ENCODE data around the gene NDUFB8.
"Not testable (repeated sequence)": the region's sequence is repeated elsewhere in the genome, so short reads cannot be mapped to it uniquely, and the experiment has no call there.

NDUFB8 gene

DNA sequence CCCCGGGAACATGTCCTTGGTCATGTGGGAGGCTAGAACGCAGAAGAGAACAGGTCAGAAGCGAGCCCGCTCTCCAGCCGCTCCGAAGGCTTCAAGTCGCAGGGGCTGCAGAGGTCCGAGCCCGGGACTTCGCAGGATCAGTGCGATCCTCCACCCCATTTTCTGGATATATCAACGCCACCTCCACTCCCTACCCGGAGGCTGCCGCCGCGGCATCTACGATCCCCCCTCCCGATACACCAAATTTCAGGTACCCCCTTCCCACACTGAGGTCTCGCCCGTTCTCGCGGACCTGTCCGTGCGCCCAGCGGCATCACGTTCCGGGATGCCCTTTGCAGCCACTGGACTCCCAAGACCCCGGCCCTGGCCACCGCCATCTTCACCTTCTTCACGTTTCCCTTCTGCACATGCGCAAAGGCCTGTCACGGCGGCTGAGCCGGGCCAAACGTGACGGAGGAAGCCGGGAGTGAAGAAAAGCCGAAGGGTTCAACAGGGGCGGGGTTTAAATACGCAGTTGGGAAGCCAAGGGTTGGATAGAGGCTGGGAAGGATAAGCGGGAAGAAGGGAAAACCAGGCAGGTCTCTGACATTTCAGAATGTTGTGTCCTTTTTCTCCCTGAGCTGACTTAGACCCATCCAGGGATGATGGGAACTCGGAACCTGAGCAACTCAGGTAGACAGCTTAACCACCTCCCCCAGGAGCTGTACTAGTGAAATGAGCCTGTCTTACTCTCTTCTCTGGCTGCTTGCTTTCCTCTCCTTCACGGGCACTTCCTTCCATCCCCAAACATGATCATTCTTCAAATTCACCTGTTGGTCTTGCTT lies at the start of gene NDUFB8:
TSS of gene NDUFB8 (minus strand) at position 397 of the 824 bp plus-strand sequence. CDS start at position 377, 20 bp downstream.
- peak; percentile 57 to 67 for DNase-seq (ENCODE audit: low read depth in 2 of 2)

DNA sequence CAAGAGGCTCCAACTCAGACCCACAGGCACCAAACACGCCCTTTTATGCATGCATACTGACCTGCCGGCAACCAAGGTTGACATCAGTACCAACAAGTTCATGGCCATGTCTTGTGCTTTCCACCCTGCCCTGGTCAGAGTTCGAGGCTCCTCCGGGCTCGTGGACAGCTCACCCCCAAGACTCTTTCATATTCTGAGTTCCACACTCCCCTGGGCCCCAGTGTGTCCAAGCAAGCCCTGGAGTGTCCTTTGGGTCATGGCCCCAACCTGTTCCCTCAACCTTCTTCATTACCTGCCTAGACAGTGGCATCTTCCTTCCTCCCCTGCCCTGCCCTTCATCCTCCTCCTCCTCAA lies 46.6 kb upstream of the NDUFB8 start:
- DNase-seq (ENCODE audit: low read depth in 2 of 2) = no peak

DNA sequence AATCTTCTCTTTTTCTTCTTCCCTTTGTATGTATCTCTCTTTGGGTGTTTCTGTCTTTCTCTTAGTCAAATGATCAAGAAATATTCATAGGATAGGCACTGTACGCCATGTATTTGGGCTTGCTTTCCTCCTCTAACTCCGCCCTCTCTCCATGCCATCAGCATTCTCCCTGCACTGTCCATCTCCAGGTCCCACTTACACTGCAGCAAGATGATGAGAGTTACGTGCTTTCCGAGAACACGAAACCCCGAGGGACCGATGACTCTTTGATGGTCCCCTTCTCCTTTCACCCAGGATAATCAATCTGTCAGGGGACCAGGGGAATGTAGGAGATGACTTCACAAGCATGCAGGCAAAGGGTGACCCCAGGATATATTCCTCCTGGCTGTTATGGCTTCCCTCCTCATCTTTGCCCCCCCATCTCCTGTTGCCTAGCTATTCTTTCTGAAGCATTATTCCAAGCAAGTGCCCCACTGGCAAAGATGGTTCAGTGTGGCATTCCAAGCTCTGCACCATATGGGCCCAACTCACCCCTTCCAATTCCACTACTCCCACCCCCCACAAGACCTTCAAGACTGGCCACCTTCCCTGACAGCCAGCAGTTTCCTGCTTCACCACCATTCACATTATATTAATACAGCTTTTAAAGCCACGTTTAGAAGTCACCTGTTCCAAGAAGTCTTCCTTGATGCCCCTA lies 46.1 kb upstream of the NDUFB8 start:
- DNase-seq (ENCODE audit: low read depth in 2 of 2) = no peak

DNA sequence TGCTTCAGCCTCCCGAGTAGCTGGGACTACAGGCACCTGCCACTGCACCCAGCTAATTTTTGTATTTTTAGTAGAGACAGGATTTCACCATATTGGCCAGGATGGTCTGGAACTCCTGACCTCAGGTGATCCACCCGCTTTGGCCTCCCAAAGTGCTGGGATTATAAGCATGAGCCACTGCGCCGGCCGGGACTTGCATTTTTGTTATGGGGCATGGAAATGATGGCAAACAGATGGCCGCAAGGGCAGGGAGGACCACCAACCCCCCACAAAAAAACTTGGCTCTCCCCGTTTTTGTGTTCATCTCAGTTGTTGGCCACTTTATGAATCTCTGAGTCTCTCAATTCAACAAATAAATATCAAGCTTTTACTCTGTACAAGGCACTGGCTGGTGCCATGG lies 45.5 kb upstream of the NDUFB8 start:
- DNase-seq (ENCODE audit: low read depth in 2 of 2) = not testable (repeated sequence)

- DNase-seq (ENCODE audit: low read depth in 2 of 2) = no peak
Measured at GRCh38 chr10:100571084-100571856, 41.6 kb upstream of the NDUFB8 start.

DNA sequence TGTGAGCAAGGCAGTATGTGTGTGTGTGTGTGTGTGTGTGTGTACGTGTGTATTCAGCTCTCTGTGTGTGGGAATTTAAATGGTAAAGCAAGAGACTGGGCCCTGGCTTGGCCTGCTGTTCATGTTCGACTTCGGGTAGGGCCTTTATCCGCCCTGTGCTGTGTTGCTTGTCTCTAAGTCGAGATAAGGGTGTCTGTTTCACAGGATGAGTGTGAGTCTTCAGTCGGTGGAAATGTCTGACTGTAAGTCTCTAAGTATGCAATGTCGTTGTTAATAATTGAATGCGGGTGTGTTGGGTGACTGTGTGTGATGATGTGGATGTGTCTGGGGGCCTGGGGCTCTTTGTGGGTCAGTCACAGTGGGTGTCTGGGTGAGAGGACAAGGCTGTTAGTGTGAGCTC lies 40.8 kb upstream of the NDUFB8 start:
- no peak for DNase-seq (ENCODE audit: low read depth in 2 of 2)

GRCh38 chr10:100569687-100570481 lies 40.2 kb upstream of the NDUFB8 start:
- DNase-seq (ENCODE audit: low read depth in 2 of 2) = no peak

- DNase-seq (ENCODE audit: low read depth in 2 of 2) = no peak
Measured at GRCh38 chr10:100568912-100569311, 39.2 kb upstream of the NDUFB8 start.

DNA sequence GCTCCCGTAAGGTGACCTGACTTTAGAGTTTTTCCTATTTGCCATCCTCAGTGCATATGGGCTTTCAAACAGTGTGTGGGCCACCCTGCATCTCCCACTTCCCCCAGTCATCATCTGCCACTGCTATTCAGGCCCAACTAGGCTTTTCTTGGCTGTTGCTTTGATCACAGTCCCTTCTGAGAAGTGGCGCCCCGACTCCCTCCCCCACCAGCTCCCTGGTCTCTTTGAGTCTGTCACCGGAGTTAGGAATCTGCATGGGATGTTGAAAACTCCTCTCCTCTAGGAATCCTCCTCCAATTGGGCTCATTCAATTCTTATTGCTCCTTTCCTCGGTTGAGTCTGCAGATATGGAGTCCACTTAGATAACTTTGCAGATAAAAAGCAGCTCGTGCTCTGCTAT lies 38.2 kb upstream of the NDUFB8 start:
- DNase-seq (ENCODE audit: low read depth in 2 of 2) = no peak

GRCh38 chr10:100567249-100567648 lies 37.6 kb upstream of the NDUFB8 start:
- DNase-seq (ENCODE audit: low read depth in 2 of 2) = no peak

DNA sequence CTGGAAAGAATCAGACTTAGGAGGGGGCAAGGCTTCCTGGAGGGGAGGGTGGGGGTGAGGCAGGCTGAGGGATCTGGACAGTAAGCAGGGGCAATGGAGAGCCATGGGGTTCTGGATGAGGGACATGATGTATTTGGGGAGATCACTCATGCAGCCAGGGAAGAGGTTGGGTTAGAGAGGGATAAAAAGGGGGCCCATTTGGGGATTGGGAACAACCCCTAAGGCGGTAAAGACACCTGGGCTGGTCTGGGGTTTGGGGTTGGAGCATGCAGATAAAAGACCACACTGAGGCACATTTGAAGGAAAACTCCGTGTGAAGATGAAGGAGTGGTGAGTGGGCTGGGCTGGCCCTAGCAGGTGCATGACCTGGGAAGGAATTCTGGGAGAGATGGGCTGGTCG lies 36.9 kb upstream of the NDUFB8 start:
- DNase-seq (ENCODE audit: low read depth in 2 of 2) = no peak

DNA sequence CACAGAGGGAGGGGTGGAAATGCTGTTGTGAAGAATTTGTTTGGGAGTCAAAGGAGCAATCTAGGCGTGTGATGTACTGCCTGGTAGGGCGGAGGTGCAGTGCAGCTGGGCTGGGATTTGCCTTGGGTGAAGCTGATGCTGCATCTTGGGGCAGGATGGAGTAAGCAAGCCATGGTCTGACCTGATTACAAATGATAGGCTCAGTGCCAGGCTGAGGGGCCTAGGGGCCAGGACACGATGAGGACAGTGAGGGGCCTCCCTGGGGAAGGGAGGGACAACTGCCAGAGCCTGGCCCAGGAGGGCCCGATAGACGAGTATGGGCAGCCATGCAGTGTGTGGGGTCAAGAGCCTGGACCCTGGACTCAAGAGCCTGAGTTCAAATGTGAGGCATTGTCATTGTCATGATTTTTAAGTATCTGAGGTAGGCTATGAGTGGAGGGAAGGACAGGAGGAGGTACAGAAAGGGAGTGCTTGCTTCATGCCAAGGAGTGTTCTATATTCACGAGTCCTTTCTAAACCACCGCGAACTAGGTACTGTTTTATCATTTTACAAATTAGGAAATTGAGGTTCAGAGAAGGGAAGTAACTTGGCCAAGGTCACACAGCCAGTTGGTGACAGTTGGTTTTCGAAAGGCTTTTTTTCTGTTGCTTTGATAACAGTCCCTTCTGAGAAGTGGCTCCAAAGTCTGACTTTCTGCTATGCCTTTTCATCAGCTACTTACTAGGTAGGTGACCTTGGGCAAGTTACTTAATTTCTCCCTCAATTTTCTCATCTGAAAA lies 35.7 kb upstream of the NDUFB8 start:
- no peak for DNase-seq (ENCODE audit: low read depth in 2 of 2)

GRCh38 chr10:100562008-100562672 lies 32.5 kb upstream of the NDUFB8 start:
- DNase-seq (ENCODE audit: low read depth in 2 of 2) = peak; percentile 29 to 35

- no peak for DNase-seq (ENCODE audit: low read depth in 2 of 2)
Measured at GRCh38 chr10:100561005-100561404, 31.3 kb upstream of the NDUFB8 start.

- DNase-seq (ENCODE audit: low read depth in 2 of 2) = no peak
Measured at GRCh38 chr10:100560248-100560647, 30.6 kb upstream of the NDUFB8 start.

DNA sequence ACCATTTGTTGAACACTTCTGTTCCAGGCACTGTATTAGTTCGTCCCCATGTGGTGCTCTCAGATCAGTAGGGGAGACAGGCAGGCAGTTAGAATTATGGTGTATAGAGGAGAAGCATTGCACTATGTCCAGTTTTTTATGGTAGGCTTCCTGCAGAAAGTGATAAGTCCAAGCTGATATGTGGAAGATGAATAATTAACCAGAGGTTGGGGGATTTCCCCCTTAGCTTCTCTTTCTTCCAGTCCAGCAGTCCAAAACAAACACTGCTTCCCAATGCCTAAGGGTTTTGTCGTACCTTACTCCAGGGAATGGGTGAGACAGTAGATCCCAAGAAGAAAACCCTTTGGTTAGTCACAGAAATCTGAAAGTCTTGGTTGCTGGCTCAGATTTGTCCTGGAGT lies 25.2 kb upstream of the NDUFB8 start:
- DNase-seq (ENCODE audit: low read depth in 2 of 2) = no peak

DNA sequence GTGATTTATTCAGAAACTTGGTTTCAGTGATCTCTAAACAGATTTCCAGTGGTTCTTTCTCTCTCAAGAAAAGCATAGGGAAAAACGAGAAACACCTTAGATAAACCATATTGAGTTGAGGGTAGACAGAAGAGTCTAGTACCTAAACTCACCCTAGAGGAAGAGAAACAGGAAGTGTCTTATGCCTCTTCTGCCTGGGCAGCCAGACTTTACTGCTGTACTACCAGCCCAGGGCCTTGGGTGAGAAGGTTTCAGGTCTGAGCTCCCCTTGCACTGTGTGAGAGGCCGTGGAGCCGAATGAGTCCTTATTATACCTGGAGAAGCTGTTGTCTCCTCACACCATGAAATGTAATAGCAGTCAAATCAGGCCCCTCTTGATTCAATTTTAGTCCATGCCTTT lies 24.3 kb upstream of the NDUFB8 start:
- DNase-seq (ENCODE audit: low read depth in 2 of 2) = no peak

DNA sequence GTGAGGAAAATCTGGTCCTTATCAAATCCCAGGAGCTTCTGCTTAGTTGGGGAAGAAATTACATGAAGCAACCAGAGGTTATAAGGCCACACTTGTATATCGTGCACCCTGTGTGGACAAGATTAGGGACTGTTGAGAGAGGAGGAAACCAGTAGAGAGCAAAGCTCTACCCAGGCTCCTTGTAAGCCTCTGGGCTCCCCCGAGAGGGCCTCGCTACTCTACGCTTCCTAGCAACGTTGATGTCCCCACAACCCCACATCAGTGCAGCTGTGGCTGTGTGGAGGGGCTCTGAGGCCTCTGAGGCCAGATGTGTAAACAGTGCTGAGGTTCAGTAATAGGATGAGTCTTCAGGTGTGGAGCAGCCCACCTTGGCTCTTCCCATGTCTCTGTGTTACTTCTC lies 22.1 kb upstream of the NDUFB8 start:
- DNase-seq (ENCODE audit: low read depth in 2 of 2) = no peak

DNA sequence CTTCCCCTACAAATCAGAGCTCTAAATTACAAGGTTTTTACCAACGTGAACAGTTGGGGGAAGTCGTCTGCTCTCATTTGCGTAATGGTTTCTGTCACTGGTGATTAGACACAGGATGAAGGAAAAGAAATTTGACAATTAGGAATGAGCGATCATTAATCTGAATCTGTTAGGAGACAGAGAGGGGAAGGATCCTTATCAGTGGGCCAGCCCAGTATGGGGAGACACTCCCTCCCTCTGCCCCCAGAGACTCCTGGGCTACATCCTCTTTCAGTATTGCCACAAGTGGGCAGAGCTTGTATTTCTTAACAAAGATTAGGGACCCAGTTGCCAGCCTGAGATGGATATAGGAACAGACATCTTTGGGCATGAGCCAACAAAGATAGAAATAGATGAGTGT lies 21.5 kb upstream of the NDUFB8 start:
- DNase-seq (ENCODE audit: low read depth in 2 of 2) = no peak

DNA sequence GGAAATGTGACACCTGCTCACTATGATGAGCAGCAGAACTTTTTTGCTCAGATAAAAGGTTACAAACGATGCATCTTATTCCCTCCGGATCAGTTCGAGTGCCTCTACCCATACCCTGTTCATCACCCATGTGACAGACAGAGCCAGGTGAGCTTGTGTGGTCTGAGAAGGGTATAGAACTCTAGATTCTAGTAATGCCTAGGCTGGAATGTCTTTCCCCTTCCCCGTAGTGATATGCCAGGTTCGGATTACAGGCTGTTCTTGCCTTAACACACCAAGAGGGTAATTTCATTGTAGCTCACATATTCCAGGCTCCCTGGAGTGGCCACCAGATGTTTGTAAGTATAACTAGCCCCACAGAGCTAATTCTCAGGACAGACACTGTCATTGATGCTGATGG lies 15.3 kb upstream of the NDUFB8 start:
- DNase-seq (ENCODE audit: low read depth in 2 of 2) = no peak

All from fibroblast of skin of left quadriceps (primary cell).